K562 (cell line): ENCODE results near the gene EME1. TPM values are rescaled to one million over a fixed set of nuclear protein-coding genes. Genes with fewer than 3 reads are reported as not detected.

ENCODE experiments used
- ATAC-seq: fragments of 200-7000 bp; cut with Tn5 transposase; 3 replicates; pipeline ENCODE4 v1.9.1; 2020; ENCODE audit warnings: moderate library complexity
- BruUV-seq: library from RNA; stranded (reverse); fragments of 400-500 nt; replicated peaks from 2 replicates; lab custom pipeline; 2021; lab: Mats Ljungman, UMichigan
- CTCF ChIA-PET: fragments of 300-600 bp; formaldehyde crosslinking; extraction: SDS; loops from one replicate; lab custom pipeline; 2021; ENCODE audit warnings: low intra/inter-chr PET ratio; lab: Yijun Ruan, JAX
- POLR2A ChIA-PET: fragments of 300-600, 350-650 bp; sonication (Branson Sonifier 250); formaldehyde crosslinking; extraction: SDS; loops from one replicate; lab custom pipeline; 2021; ENCODE audit warnings: antibody characterized with exemption, inconsistent platforms; lab: Yijun Ruan, JAX
- DNase-seq, 4 experiments: peaks; one replicate each; pipeline versions ENCODE4 v3.0.0 to v3.0.0-alpha.2; 2011 to 2018; ENCODE audit warnings: low spot score in 3 of 4, mixed read lengths in 3 of 4; ENCODE audit errors: extremely low read depth in 1 of 4
- FAIRE-seq: peaks from 2 replicates; lab custom pipeline; 2011; peaks lifted over from hg19 to GRCh38; lab: Jason Lieb, UNC
- H2AFZ ChIP-seq: 2 replicates; pipeline ENCODE4 v1.6.0; 2011; ENCODE audit warnings: low read depth, low read length, control low read depth, inconsistent platforms
- H3K27ac ChIP-seq: fragments of 200-600 bp; 3 replicates; pipeline ENCODE4 v1.8.0; 2011; ENCODE audit warnings: low read depth, mild to moderate bottlenecking, control low read depth, inconsistent platforms, low read length, moderate library complexity, mixed read lengths; ENCODE audit errors: extremely low read depth
- H3K27me3 ChIP-seq, 2 experiments: fragments of 300-600 bp in 1 of 2; 2 replicates in 1 of 2; 3 replicates in 1 of 2; pipeline versions ENCODE4 v1.6.0 to v1.8.0; 2011; ENCODE audit warnings: inconsistent platforms in 2 of 2, low read length in 2 of 2, mild to moderate bottlenecking in 1 of 2, mixed read lengths in 1 of 2, moderate library complexity in 1 of 2; ENCODE audit not compliant: control insufficient read depth in 2 of 2, insufficient read depth in 2 of 2
- H3K36me3 ChIP-seq: fragments of 300-600 bp; 3 replicates; pipeline ENCODE4 v1.8.0; 2011; ENCODE audit warnings: mild to moderate bottlenecking, low read length, inconsistent platforms; ENCODE audit not compliant: control insufficient read depth, insufficient read depth
- H3K4me1 ChIP-seq, 2 experiments: fragments of 200-600 bp in 1 of 2; replicated peaks in 1 of 2; 2 replicates in 1 of 2; 3 replicates in 1 of 2; pipeline versions ENCODE4 v1.5.1 to v1.8.0; 2011; ENCODE audit warnings: inconsistent platforms in 2 of 2, low read length in 2 of 2, mild to moderate bottlenecking in 1 of 2, mixed read lengths in 1 of 2, moderate library complexity in 1 of 2; ENCODE audit not compliant: control insufficient read depth in 2 of 2, insufficient read depth in 2 of 2
- H3K4me2 ChIP-seq: 2 replicates; pipeline ENCODE4 v1.6.1; 2011; ENCODE audit warnings: low read length, control low read depth, inconsistent platforms, mixed read lengths; ENCODE audit not compliant: insufficient read depth
- H3K4me3 ChIP-seq: fragments of 200-600 bp; sonication (generic), shearing (Covaris generic); 2 replicates; pipeline ENCODE4 v1.5.1; 2016; ENCODE audit warnings: control low read depth, inconsistent platforms
- H3K79me2 ChIP-seq: fragments of 200-600 bp; 3 replicates; pipeline ENCODE4 v1.8.0; 2011; ENCODE audit warnings: low read length, inconsistent platforms; ENCODE audit not compliant: control insufficient read depth, insufficient read depth
- H3K9ac ChIP-seq, 2 experiments: 2 replicates each; pipeline versions ENCODE4 v1.6.0 to v1.6.1; 2011; ENCODE audit warnings: low read depth in 2 of 2, low read length in 2 of 2, control low read depth in 1 of 2, inconsistent platforms in 1 of 2, mild to moderate bottlenecking in 1 of 2, mixed read lengths in 1 of 2; ENCODE audit not compliant: insufficient read depth in 1 of 2
- H3K9me1 ChIP-seq: one replicate; pipeline ENCODE4 v1.6.0; 2011; ENCODE audit warnings: inconsistent platforms, mild to moderate bottlenecking, low read length, moderate library complexity; ENCODE audit not compliant: control insufficient read depth, insufficient read depth
- H3K9me3 ChIP-seq: replicated peaks from 2 replicates; pipeline ENCODE4 v1.5.1; 2011; ENCODE audit warnings: low read depth, low read length, inconsistent platforms; ENCODE audit not compliant: control insufficient read depth, insufficient read depth
- H4K20me1 ChIP-seq: replicated peaks from 2 replicates; pipeline ENCODE4 v1.6.1; 2011; ENCODE audit warnings: low read length, inconsistent platforms, mixed read lengths; ENCODE audit not compliant: control insufficient read depth, insufficient read depth
- FOXO4 ChIP-seq: fragments of 450-650 bp; formaldehyde crosslinking; IDR thresholded peaks from 2 replicates; pipeline ENCODE4 v1.4.0; 2020; ENCODE audit warnings: mild to moderate bottlenecking, moderate library complexity
- GTF3C2 ChIP-seq: IDR thresholded peaks from 3 replicates; pipeline ENCODE4 v1.6.1; 2011; ENCODE audit warnings: borderline replicate concordance, mild to moderate bottlenecking, moderate library complexity; ENCODE audit not compliant: insufficient read length; ENCODE audit errors: extremely low read depth
- SRSF7 ChIP-seq: fragments of 200-400 bp; formaldehyde crosslinking; optimal IDR thresholded peaks from 2 replicates; pipeline ENCODE3; 2017; ENCODE audit warnings: mild to moderate bottlenecking, low read depth, low read length
- ZNF121 ChIP-seq: sonication (generic); formaldehyde crosslinking; conservative IDR thresholded peaks from 2 replicates; pipeline ENCODE4 v1.8.0; 2022; ENCODE audit warnings: missing genetic modification reagents
- ZSCAN29 ChIP-seq: fragments of 450-650 bp; IDR thresholded peaks from 2 replicates; pipeline ENCODE4 v1.6.1; 2017
- WGBS: fragments of 100-300 bp; shearing (Covaris generic); methylation state at CpG from one replicate; pipeline ENCODE4 v1.1.6; 2016; ENCODE audit warnings: low coverage, mixed read lengths; ENCODE audit not compliant: insufficient coverage; ENCODE audit errors: missing lambda C conversion rate; 5-methylcytosine and 5-hydroxymethylcytosine counted together
- in situ Hi-C: fragments of 300-500 bp; cut with MboI; formaldehyde crosslinking; loops from 4 replicates; pipeline ENCODE4 v1.15.0; 2018; ENCODE audit warnings: inconsistent platforms, mixed read lengths
- intact Hi-C: fragments of 100-400 bp; cut with micrococcal nuclease; formaldehyde crosslinking; loops from 2 replicates; pipeline ENCODE4 v1.14.2; 2022
- polyA plus RNA-seq, 8 experiments: library from polyadenylated mRNA; depleted of rRNA in 4 of 8; stranded (reverse) in 5 of 8; unstranded in 3 of 8; fragments of >200 nt; fragmentation: Nextera tagmentation in 2 of 8; fragmentation: Illumina TruSeq in 1 of 8; extraction: Ambion mirVana in 2 of 8; extraction: Trizol in 1 of 8; gene quantifications; 2 replicates each; pipeline versions ENCODE4 v1.2.1 to v1.2.3, GENCODE V29; 2011 to 2014; ENCODE audit warnings: inconsistent platforms in 1 of 8, missing spikeins in 1 of 8
- total RNA-seq, 7 experiments: library from RNA; depleted of rRNA in 6 of 7; stranded (reverse); fragments of >200 nt in 6 of 7; fragmentation: Illumina TruSeq in 2 of 7; extraction: Trizol in 2 of 7; gene quantifications; 2 replicates each; pipeline versions ENCODE4 v1.2.1 to v1.2.3, GENCODE V29; 2011 to 2021; ENCODE audit warnings: low replicate concordance in 1 of 7

Gene EME1
- total and polyA plus RNA-seq, 9 of the 15 experiments (the other 6 are each of a cell fraction or from before 2014, with no cell fraction given), result 14.6 to 44.1 (median 24.0) TPM

DNA sequence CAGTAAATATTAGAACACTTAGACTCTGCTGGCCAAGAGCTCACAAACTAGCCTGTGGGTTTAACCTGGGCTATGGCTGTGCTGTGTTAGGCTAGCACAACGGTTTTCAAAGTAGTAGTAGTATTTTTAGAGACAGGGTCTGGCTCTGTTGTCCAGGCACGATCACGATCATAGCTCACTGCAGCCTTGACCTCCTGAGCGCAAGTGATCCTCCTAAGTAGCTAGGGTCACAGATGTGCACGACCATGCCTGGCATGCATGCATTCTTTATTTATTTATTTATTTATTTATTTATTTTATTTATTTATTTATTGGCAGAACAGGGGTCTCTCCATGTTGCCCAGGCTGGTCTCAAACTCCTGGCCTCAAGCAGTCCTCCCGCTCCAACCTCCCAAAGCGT is 10.4 kb upstream of the EME1 start:
- Histone ChIP-seq H3K27me3 (no peaks in the 10 kb centered on the region), H3K9me1 (no peaks in the 10 kb centered on the region), H3K4me2 (peak overlapping the region; percentile 57; the same call in 1 of the 2 replicates), H3K4me3 (no peak overlapping the region), H3K9ac (peak overlapping the region in 1 of 2 experiments; percentile 29; a peak in 1 of 4 replicates), H3K27ac (peak overlapping the region; percentile 57), H2AFZ (no peak overlapping the region), H3K36me3 (peaks cover 62% of the 10 kb centered on the region; the same call in 2 of the 3 replicates), H4K20me1 (peaks cover 14% of the 10 kb centered on the region), H3K79me2 (no peaks in the 10 kb centered on the region; the same call in 2 of the 3 replicates), H3K9me3 (no peaks in the 10 kb centered on the region), H3K4me1 (peaks cover 17 to 33% of the 10 kb centered on the region in 2 experiments)
- FAIRE-seq, result peak; percentile 11
- TF ChIP-seq GTF3C2 (no peak), FOXO4 (CRISPR knock-in tag) (no peak), ZSCAN29 (0 out of 2 replicates have a peak, but pooled peaks have one; percentile 6), SRSF7 (no peak), ZNF121 (CRISPR knock-in tag) (peak; percentile 96)
- no peak for ATAC-seq
- in situ Hi-C loops (no loop called here), intact Hi-C loops (loop anchor here (1.0 kb wide), 1 partner anchor 117 kb away; no protein-coding TSS in a partner anchor)
- ChIA-PET CTCF (interaction anchor here (0.6 to 2.7 kb wide), 4 partner anchors 90 to 162 kb away, joined by 3 to 17 read pairs (median 4); no protein-coding TSS in a partner anchor), POLR2A (interaction anchor here (0.6 to 3.5 kb wide), 8 partner anchors 9 to 96 kb away, joined by 3 to 22 read pairs (median 6); partner anchors contain the start of gene LRRC59)
- no TSS peak for BruUV-seq
- DNase-seq, result no peak
- 68% methylated on average over 7 of the region's 7 CpGs for WGBS
